Fibroblast of skin of scalp (primary cell): ENCODE measurements around the gene HIGD1C. TPM values are rescaled to one million over a fixed set of nuclear protein-coding genes. Genes with fewer than 3 reads are reported as not detected.
A peak's percentile ranks its signal among the peaks of the same experiment; 100 is the strongest.
"Not testable (repeated sequence)": the region's sequence is repeated elsewhere in the genome, so short reads cannot be mapped to it uniquely, and the experiment has no call there.

Source experiments
- DNase-seq: peaks from one replicate; pipeline ENCODE4 v3.0.0-alpha.2; 2013
- polyA plus RNA-seq, 2 experiments: library from polyadenylated mRNA; unstranded; fragments of 120-200 nt; gene quantifications; one replicate each; pipeline ENCODE4 v1.2.1, GENCODE V29; 2013; ENCODE audit not compliant: insufficient read length in 2 of 2

Gene HIGD1C
- polyA plus RNA-seq (2013, experiment 1 of 2; ENCODE audit: insufficient read length), result not detected
- polyA plus RNA-seq (2013, experiment 2 of 2; ENCODE audit: insufficient read length), result not detected

DNA sequence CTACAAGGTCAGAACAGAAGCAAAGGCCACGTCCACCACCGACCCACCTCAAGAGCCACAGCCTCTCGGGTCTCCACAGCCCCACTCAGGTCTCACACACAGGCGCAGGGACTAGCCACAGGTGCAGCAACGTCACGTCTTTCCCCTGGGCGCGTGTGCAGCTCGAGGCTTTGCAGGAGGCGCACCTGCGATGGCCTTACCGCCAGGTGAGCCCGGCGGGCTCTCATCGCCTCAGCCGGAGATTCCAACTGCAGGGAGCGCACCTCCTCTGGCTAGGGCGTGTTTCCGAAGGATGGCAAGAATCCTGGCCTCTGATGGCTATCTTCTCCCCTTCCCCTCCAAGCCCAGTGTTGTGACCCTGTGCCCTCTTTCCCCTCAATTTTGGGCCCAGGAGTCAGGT is at the start of gene HIGD1C:
Gene HIGD1C (plus strand): TSS at position 35 of the 400 bp plus-strand sequence. CDS start 1,455 bp downstream, outside the sequence.
- DNase-seq, result no peak

DNA sequence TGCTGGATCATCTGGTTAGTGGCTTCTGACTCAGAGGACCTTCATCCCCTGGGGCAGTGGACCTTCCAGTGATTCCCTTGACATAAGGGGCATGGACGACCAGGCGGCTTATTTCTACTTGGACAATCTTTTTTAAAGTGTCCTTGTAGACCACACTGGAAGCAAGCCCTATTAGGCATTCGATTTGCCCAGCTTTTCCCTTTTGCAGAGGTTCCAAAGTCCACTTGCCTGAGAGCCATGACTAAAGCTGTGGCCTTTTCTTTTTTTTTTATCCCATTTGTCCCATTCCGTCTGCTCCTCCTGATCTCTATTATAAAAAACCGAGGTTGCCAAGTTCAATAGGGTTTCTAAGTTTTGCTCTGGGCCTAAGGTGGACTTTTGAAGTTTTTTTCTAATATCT is 43.9 kb upstream of the HIGD1C start:
- DNase-seq, result not testable (repeated sequence)

DNA sequence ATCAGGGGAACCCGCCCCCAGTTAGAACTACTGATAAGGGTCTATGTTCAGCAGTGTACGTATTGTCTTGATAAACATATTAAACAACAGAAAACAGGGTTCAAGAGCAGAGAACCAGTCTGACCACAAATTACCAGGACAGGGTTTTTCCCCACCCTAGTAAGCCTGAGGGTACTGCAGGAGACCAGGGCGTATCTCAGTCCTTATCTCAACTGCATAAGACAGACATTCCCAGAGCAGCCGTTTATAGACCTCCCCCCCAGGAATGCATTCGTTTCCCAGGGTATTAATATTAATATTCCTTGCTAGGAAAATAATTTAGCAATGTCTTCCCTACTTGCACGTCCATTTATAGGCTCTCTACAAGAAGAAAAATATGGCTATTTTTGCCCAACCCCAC is 40.0 kb upstream of the HIGD1C start:
- not testable (repeated sequence) for DNase-seq

DNA sequence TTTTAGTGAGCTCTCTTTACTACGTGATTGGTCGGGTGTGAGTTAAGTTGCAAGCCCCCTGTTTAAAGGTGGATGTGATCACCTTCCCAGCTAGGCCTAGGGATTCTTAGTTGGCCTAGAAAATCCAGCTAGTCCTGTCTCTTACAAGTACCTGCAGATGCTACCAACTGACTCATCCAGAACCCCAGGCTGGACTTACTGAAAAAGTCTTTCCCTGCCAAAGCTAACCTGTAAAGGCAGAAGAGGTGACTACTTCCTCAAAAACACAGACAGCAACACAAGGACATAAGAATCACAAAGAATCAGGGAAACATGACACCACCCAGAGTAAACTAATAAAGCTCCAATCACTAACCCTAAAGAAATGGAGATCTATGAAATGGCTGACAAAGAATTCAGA is 39.1 kb upstream of the HIGD1C start:
- DNase-seq, result no peak

DNA sequence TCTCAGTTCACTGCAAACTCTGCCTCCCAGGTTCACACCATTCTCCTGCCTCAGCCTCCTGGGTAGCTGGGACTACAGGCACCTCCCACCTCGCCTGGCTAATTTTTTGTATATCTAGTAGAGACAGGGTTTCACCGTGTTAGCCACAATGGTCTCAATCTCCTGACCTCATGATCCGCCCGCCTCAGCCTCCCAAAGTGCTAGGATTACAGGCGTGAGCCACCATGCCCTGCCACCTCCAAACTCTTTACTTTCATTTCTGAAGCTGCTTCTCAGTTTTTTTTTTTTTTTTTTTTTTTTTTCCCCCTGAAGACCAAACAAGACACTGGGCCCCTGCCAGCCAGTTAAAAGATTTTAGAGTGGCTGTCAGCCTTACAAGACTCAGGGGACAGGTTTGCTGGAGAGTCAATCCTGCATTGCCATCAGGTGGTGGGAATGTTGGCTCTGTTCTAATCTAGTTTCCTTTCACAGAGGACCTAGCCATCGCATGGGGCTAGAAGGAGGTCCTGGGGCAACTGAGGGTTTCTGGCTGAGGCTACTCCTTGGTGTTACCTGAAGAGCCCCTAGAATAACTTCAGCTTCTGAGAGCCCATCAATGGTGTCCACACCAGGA is 37.4 kb upstream of the HIGD1C start:
- no peak for DNase-seq

DNA sequence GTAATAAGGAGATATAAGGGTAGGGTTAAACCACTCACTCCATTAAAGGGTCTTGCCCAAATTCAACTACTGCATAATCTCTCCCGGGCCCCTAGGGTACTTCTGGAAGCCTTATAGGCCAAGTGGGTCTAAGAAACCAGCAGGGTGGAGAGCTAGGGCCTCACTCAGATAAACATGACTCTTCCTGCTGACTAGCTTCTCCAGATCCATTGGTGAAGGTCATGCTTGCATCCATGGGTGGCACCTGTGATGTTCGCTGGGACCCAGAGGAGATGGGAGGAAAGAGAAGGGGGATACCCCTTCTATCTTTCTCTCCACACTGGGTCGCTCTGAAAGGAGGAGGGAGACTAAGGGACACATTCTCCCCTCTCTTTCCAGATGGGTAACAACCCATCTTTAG is 36.1 kb upstream of the HIGD1C start:
- no peak for DNase-seq

DNA sequence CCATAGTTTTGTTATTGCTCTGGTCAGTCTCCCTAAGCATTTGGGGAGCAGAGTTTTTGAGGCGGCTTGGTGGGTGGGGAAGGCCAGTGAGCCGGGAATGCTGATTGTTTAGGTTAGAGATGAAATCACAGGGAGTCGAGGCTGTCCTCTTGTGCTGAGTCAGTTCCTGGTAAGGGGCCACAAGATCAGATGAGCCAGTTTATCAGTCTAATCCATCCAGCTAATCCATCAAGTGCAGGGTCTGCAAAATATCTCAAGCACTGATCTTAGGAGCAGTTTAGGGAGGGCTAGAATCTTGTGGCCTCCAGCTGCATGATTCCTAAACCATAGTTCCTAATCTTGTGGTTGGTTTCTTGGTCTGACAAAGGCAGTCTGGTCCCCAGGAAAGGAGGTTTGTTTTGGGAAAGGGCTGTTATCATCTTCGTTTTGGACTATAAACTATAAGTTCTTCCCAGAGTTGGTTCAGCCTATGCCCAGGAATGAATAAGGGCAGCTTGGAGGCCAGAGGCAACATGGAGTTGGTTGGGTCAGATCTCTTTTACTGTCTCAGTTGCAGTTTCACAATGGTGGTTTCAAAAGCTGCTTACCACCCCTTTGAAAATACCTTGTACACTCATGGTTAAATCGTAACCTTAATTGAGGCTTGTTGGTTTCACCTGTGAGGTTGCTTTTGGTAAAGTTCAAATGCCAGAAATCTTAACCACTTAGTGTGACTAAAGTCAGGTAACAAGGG is 33.6 kb upstream of the HIGD1C start:
- DNase-seq, result no peak

DNA sequence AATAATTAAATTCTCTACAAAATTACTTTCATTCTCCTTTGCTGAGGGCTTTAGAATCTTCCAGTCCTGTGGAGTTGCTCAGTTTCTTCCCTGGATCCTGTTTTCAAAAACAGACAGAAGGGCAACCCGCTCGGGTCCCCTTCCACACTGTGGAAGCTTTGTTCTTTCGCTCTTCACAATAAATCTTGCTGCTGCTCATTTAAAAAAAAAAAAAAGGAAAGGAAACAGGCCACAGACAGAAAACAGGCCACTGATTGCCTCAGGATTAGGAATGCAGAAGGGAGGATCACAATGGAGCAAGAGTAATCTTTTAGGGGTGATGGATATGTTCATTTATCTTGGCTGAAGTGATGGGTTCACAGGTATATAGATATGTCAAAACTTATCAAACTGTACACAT is 29.5 kb upstream of the HIGD1C start:
- peak; percentile 6 for DNase-seq

DNA sequence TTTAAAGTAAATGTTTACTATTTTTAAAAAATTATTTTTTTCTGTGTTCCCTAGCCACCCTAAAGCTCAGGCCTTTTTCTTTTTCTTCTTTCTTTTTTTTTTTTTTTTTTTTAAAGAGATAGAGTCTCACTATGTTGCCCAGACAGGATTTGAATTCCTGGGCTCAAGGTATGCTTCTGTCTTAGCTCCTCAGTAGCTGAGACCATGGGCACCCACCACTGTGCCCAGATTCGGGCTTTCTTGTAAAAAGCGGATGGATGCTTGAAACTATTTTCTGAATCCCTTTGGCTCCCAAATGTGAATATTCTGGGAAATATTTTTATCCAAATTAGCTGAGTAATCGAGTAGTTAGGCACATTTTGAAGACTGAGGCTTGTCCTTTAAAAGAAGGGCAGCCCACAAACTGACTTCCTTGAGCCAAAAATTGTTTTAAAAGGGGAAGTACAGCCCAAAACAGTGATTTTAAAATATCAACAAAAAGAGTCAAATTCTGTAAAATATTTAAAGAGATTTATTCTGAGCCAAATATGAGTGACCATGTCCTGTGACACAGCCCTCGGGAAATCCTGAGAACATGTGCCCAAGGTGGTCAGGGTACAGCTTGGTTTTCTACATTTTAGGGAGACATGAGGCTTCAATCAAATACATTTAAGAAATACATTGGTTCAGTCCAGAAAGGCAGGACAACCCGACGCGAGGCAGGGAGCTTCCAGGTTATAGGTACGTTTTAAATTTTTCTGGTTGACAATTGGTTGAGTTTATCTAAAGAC is 28.8 kb upstream of the HIGD1C start:
- DNase-seq, result no peak

DNA sequence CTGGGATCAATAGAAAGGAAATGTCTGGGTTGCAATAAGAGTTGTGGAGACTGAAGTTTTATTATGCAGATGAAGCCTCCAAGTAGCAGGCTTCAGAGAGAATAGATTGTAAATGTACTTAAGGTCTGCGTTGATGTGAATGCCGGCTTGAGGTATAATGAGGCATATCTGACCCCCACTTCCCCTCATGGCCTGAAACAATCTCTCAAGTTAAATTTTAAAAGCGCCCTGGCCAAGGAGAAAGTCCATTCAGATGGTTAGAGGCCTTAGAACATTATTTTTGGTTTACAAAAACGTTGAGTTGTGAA is 28.3 kb upstream of the HIGD1C start:
- DNase-seq, result no peak

DNA sequence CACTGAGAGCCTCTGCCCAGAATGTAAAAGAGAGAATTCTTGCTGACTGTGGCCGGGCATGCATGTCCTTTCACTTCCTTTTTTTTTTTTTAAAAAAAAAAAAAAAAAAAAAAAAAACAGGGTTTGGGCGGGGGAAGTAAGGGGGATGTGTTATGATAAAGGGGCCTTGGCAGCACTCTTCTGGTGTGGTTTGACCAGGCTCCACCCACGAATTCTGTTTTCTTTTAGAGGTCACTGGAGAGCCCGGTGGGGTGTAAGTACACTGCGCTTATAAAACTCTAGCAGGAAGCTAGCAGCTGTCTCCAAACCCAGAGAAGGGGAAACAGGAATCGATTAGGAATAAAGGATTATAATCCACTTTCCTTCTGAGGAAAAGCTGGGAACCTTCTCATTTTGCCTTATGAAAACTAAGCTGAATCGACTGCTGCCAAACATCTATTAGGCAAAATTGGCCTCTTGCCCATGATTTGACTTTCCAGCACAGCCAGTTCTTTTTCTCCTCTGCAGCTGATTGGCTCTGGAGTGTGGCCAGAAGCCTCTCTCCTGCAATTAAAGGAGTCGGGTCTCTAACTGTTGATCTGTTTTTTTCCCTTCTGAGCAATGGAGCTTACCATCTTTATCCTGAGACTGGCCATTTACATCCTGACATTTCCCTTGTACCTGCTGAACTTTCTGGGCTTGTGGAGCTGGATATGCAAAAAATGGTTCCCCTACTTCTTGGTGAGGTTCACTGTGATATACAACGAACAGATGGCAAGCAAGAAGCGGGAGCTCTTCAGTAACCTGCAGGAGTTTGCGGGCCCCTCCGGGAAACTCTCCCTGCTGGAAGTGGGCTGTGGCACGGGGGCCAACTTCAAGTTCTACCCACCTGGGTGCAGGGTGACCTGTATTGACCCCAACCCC is 27.7 kb upstream of the HIGD1C start:
- peak; percentile 82 for DNase-seq

DNA sequence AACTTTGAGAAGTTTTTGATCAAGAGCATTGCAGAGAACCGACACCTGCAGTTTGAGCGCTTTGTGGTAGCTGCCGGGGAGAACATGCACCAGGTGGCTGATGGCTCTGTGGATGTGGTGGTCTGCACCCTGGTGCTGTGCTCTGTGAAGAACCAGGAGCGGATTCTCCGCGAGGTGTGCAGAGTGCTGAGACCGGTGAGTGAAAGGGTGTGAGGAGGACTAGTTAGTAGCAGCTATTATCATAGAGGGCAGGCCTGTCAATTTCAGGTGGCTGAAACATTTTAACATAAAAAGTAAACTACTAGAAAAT is 27.0 kb upstream of the HIGD1C start:
- DNase-seq, result no peak

DNA sequence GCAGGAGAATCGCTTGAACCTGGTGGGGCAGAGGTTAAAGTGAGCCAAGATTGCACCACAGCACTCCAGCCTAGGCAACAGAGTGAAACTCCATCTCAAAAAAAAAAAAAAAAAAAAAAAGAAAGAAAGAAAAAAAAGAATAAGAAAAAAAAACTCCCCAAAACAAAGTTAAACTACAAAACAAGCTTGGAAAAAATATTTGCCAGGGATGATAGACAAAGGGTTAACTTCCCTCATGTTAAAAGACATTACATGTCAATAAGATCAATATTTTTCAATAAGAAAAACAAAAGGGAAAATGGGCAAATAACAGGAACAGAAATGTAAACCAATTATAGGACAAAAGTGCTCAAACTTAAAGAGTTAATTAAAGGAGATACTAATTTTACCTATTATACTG is 26.4 kb upstream of the HIGD1C start:
- DNase-seq, result no peak

DNA sequence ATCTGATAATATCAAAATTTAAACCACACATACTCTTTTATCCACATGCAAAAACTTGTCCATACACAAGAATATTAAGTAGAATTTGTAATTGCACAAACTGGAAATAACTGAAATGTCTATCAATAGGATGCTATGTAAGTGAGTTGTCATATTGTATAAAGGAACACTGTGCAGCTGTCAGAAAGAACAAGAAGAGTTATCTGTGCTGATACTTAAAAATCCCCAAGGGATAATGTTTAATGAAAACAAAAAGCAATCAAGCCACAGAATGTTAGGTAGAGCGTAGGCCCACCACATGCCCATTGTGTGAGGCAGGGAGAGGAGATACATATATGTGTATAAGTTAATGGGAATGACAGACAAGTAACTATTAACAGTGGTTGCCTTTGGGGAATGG is 25.9 kb upstream of the HIGD1C start:
- no peak for DNase-seq

DNA sequence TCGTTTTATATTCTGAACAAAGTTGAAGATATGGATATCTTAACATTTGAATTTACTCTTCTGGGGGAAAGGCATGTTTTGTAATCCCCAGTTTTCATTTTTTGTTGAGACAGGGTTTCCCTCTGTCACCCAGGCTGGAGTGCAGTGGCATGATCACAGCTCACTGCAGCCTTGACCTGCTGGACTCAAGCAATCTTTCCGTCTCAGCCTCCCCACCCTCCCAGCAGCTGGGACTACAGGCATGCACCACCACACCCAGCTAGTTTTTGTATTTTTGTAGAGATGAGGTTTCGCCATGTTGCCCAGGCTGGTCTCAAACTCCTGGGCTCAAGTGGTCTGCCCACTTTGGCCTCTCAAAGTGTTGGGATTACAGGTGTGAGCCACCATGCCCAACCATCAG is 25.4 kb upstream of the HIGD1C start:
- not testable (repeated sequence) for DNase-seq

DNA sequence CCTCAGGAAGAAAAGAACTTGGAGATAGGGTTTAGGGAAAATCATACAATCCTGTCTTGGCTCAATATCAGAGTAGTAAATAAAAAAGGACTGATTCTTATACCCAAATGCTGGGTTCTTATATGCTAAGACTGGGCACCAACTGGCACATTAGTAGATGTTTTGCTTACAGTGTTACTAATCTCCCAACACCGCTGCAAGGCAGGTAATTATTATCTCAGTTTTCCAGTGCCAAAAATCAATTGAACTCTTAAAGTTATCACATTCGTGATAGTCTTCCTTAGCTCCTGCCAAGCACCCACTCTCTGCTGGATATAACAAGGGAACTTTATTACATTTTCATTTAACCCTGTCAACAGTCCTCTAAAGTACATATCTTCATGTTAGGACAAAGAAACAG is 25.0 kb upstream of the HIGD1C start:
- no peak for DNase-seq

DNA sequence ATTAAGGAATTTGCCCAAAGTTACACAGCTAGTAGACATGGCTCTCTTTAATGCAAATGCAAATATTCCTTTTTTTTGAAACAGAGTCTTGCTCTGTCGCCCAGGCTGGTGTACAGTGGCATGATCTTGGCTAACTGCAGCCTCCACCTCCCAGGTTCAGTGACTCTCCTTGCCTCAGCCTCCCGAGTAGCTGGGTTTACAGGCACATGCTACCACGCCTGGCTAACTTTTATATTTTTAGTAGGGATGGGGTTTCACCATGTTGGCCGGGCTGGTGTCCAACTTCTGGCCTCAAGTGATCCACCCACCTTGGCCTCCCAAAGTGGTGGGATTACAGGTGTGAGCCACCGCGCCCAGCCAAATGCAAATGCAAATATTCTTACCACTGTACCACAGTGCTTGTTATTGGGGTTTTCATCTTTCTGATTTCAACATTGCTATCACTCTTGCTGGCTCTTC is 24.5 kb upstream of the HIGD1C start:
- DNase-seq, result no peak

DNA sequence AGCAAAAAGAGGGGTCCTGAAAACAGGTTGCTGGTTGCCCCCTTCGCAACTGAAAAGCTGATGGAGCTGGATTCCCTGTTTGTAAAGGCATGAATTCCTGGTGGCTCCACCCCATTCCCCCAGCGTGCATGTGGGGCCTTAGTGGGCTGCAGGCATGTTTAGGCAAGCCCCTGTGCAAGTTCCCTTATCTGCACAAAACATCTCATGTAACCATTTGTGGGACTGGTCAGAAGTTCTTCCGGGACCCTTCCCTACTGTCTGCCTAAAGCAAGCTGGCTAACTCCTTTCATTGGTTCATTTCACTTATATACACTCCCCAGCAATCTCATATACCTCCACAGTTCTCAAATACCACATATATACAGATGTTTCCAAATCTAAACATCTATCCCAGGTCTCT is 24.0 kb upstream of the HIGD1C start:
- no peak for DNase-seq

DNA sequence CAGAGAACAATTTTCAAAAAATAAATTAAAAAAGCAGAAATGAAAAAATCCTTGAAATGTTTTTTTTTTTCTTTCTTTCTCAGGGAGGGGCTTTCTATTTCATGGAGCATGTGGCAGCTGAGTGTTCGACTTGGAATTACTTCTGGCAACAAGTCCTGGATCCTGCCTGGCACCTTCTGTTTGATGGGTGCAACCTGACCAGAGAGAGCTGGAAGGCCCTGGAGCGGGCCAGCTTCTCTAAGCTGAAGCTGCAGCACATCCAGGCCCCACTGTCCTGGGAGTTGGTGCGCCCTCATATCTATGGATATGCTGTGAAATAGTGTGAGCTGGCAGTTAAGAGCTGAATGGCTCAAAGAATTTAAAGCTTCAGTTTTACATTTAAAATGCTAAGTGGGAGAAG is 22.5 kb upstream of the HIGD1C start:
- no peak for DNase-seq

DNA sequence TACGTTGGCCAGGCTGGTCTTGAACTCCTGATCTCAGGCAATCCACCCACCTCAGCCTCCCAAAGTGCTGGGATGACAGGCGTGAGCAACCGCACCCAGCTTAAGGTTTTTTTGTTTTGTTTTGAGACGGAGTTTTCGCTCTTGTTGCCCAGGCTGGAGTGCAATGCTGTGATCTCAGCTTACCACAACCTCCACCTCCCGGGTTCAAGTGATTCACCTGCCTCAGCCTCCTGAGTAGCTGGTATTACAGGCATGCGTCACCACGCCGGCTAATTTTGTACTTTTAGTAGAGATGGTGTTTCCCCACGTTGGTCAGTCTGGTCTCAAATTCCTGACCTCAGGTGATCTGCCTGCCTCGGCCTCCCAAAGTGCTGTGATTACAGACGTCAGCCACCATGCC is 21.9 kb upstream of the HIGD1C start:
- not testable (repeated sequence) for DNase-seq

DNA sequence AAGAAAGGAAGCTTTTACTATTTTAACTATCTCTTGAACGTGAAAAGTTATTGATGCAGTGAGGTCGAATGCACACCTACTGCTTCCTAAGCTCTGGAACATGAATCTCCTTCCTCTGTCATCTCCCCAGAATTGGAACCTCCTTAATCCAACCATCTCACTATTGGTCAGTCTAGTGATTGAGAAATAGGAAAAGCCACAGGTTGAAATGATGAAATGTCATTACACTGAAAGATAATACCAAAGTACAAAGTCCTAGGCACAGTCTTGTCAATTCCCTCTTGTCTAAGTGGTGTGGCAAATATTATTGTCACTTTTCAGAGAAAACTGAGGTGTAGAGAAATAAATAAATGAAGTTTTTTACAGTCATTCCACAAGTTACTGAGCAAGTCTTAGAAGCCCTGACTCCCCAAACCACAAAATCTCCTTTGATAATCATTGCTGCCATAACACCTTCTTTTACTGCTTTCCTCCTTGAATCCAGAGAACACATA is 19.5 kb upstream of the HIGD1C start:
- DNase-seq, result no peak

DNA sequence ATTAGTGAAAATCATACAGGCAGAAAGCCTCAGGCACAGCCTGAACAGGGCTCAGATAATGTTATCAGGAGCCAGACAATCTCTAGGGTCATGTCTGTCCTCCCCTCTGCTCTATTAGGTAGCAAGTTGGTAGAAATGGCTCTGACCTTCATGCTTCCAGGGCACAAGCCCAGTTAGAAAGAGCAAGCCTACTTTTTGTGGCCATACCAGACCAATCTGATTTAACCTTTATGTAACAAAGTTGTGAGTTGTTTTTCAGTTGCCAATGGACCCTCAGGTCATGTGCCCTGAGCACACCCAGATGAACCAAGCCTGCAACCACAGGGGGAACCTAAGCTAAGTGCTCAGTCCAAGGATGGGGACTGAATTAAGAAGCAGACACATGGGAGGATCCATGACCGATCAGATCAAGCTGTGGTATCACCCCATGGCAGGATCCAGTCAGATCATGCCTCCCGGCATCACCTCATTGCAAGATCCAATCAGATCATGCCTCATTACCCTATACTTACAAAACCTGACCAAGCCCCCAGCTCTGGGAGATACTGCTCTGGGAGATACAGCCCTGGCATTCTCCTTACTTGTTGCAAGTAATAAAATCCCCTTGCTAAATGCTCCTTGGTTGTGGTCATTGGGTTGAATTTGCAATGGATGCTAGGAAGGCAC is 18.8 kb upstream of the HIGD1C start:
- no peak for DNase-seq
